Activated T-cell treated with anti-CD3 and anti-CD28 coated beads for 48 hours (primary cell): ENCODE data around the gene POLR3A.
A peak's percentile ranks its signal among the peaks of the same experiment; 100 is the strongest.

Source experiments
- DNase-seq: peaks from one replicate; pipeline ENCODE4 v3.0.0-alpha.2; 2020; ENCODE audit warnings: low read depth

Gene POLR3A

DNA sequence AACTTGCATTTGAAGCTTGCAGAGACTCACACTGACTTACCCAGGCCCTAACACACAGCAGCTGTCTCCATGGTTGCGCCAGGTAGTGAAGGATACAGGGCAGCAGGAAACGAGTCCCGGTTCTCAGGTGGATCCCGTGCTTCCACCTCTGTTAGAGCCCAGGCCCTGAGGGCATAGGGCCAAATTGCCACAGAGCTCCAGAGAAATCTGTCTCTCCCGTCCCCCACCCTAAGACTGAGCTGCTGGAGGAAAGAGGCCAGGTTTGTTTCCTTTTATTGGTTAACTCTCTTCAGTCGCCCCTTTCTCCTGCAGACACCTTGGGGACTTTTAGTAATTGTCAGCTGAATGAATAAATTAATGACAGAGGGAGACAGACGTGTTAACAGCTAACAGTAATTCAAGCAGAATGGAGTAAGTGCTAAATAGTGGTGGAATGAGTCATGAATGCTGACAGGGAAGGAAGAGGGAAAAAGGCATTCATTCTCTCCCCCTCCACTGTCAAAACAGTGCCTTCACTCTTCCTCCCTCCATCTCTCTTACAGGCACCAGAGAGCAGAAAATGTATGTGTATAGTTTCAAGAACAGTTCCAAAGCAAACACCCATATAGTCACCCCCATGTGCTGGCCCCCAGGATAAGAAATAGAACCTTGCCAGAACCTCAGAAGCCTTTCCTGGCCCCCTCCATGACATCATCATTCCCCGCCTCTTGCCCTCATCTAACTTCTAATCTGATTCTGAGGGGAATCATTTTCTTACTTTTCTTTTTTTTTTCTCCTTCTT lies 86.0 kb downstream of the POLR3A start:
- no peak for DNase-seq

DNA sequence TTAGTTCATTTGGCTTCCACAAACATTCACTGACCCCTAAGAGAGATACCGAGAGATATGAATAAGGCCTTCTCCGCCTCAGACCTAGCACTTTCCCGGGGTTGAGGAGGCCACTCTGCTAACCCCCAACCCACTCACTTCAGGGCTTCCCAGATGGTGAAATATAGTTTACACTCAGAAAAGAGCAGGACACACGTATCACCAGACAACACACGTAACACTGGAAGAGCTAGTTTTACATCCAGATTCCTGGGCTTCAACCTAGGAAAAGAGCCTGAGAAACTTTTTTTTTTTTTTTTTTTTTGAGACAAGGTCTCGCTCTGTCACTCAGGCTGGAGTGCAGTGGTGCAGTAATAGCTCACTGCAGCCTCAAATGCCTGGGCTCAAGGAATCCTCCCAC lies 87.5 kb downstream of the POLR3A start:
- no peak for DNase-seq

DNA sequence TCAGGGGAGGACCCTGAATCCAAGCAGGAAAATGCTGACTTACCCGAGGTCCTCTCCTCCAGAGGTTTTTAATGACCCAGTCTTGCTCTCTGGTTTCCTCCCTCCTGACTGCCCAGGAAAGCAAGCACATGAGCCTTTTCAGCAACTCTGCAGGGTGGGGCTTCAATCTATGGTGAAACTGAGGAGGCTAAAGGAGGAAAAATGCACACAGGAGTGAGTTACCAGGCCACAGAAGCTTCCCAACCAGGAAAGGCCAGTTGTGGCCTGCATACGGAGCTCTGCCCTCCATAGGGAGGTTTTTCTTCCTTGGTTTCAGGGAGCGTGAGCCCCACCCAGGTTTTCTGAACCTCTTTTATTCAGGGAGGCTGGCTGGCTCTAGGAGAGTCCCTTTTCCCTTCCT lies 88.7 kb downstream of the POLR3A start:
- no peak for DNase-seq

DNA sequence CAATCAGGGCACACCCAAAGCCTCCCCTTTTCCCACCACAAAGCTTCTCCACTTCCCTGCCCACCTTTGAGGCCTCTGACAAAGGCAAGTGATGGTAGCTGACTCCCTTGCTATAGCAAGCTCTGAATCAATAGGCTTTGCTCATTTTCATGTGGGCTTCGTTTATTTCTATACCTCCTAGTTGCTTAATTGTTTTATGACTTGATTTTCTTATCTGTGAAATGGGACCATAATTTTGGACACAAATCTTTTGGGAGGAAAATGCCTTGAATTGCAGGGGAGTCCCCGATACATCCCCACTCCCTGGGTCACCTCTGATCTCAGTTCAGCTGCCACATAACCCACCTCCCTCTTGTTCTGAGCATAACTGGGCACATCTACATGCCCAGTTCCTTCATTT lies 89.1 kb downstream of the POLR3A start:
- DNase-seq: no peak

DNA sequence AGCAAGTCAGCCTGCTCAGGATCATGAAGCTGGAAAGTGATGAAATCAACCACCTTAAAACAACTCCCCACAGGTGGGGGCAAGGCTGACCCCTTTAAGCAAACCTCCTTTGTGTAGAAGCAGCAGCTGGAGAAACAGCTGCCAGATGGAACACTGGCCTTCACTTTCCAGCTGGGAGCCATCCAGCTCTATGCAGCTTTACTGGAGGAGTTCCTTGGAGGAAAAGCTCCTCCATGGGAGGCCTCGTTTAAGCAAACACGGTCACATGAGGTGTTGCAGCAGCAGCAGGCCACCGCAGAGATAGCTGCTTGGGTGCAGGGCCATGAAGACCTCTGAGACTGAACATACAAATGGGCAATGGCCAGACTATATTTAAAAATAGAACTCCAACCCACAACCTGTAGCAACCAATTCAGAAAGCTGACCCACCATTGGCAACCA lies 89.7 kb downstream of the POLR3A start:
- no peak for DNase-seq

DNA sequence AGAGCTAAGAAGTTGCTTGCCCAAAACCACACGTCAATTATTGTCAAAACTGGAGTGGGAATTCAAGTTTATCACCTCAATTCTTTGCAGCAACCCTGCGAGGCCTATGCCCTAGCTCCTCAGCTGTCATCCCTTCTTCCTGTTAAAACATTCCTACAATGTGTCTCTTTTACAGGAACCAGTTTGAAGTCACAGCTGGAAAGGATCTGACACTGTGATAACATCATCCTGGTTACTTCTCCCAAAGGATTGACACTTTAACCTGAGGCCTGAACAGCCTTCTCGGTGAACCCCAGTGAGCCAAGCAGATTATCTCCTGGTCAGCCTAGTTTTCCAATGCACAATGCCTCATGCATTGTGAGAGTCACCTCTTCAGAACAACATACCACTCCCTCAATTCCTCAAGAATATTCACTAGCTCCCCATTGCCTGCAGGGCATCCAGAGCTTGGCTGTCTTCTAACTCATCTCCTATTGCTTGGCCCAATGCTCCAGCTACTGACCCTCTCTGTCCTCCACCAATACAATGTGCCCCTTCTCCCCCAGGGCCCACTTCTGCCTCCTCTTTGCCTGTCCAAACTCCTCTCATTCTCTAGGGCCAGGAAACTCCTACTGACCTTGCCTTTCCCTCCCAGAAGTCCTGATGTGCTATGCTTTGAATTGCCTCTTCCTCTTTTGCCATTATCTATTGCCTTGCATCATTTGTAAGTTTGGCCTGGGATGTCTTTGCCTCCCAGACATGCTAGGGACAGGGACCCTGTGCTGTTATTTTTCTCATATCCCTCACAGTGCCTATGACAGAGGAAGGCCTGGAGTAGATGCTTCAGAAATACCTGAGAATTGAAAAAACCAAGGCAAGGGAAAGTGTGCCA lies 92.4 kb downstream of the POLR3A start:
- no peak for DNase-seq

DNA sequence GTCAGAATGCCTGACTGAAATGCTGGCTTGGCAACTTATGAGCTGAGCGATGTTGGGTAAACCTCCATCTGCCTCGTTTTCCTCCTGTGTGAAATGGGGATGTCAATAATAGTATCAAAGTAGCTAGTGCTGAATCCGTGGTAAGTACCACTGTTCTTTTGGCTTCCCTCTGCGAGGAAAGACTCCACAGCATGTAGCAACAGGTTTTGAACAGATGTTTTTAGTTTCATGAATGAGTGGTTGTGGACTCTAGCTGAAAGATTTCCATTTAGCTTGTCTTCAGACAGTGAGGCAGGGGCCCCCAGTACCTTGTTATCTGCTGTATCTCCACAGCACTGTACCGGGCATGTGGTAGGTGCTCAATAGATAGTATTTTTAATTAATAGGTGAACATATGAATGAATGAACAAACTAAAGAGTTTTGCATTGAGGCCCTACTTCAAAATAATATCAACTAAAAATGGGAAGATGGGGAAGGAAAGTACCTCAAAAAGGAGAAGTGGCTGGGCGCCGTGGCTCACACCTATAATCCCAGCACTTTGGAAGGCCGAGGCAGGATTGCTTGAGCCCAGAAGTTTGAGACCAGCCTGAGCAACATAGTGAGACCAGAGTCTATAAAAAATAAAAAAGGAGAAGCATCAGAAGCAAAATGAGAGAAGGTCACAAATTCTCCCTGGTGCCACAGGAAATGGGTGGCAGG lies 97.1 kb downstream of the POLR3A start:
- DNase-seq: no peak

DNA sequence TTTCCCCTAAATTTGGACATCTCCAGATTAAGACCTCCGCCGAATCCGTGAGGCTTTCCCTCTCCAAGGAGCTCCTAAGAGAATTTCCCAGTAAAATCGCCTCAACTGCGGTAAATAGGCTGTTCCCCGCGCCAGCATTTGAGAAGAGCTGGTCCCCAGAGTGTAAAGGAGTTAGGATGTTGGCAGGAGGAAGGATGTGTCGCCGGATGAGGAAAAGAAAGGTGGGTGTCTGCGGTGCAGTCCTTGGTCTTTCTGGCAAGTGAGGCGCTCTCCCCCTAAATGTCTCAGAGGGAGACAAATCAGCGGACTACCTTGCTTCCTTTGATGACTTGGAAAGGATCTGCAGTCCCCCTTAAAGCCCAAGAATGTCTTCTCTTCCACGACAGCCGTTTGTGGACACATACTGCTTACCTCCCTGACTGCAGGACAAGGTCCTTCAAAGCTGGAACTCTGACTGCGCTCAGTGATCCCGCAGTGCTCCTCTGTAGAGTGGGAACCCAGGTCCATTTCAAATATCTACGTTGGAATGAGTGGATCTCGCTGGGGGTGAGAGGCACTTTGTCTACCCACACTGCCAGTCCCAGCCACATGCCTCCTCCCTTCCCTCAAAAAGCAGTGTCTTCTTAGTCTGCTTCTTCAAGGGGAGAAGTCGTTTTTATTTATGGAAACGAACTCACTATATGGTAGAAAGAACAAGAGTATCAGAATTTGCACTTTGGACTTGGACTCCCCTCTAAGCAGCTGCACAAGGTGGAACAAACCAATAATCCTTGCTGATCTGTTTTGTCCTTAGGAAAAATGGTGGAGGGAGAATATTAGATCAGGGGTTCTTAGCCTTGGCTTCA lies 101.7 kb downstream of the POLR3A start:
- no peak for DNase-seq

DNA sequence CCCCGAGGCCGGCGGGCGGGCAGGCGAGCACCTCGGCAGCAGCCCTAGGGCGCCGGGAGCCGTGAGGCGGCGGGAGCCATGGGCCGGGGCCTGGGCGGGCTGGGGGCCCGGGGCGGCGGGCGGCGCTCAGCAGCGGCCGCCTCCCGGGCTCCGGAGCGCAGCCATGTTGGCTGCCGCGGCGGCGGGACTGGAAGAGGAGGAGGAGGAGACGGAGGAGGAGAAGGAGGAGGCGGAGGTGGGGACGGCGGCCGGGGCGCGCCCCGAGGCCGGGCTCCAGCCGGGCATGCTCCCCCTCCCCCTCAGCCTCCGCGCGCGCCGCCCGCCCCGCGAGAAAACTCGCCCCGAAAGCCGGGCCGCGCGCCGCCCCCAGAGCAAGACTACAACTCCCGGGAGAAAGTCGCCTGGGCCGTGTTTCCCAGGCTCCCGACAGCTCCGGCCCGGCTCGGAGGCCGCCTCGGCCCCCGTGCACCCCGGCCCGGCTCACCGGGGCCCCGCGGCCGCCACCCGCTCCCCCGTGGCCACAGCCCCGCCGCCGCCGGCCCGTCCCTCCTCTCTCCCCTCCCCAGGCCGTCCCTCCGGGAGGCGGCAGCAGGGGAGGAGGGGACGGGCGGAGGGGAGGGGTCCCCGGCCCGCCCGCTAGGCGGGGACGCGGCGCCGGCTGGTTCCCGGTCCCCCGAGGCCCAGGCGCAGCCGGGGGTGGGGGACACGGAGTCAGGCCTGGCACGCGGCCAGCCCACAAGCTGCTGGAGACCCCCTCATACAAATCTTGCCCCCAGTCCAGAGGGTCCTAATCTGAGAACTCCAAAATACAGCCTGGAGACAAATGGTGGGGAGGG lies 102.5 kb downstream of the POLR3A start, which contains the start of gene DLG5:
Gene DLG5 (minus strand): TSS at position 190 of the 836 bp plus-strand sequence. CDS start 235 bp downstream, outside the sequence.
- DNase-seq: peak; percentile 21

DNA sequence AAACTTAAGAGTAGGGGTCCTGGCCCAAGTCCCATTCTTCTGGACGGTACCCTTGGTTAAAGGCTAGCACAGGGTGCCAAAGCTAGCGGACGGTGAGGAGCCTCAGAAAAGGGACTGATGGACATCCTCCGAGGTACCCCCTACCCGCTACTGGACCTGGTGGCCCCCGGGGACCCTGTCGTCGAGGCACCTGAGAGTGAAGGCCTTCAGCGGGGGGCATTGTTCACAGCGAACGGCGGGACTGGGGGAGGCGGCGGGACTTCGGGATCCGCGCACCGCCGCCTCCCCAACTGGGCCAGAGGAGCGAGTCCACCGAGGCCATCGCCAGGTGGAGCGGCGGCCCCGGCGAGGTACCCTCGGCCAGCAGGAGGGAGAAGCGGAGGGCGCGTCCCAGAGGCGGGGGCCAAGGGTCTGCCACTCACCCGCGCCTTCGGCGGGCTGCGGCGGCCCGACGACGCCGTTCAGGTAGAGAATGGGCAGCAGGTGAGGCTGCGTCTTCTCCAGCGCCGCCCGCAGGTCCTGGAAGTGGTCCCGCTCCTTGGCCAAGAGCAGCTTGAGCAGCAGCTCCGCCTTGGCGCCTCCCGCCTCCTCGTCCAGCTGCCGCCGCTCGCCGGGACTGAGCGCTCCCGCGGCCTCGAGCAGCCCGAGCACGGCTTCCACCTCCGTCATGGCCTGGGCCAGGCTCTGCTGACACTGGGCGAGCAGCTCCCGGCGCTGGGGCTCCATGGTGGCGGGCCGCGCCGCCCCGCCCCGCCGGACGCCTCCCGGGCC lies 103.3 kb downstream of the POLR3A start:
- peak; percentile 29 for DNase-seq

DNA sequence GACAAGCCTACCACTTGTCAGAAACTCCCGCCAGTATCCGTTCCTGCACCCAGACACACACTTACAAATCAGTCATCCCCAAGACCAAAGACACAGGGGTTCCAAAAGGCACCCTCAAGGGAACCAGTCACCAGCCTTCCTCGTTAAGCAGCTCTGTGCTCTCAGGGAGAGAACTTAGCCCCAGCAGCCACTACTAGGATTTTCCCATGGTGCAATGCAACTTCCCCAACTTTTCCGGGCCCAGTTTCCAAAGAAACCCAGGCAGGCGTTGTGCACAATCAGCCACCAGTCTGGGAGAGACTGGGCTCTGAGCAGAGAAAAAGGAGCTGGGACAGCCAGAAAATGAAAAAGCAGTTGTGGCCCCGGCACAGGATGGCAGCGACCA lies 103.9 kb downstream of the POLR3A start:
- no peak for DNase-seq

DNA sequence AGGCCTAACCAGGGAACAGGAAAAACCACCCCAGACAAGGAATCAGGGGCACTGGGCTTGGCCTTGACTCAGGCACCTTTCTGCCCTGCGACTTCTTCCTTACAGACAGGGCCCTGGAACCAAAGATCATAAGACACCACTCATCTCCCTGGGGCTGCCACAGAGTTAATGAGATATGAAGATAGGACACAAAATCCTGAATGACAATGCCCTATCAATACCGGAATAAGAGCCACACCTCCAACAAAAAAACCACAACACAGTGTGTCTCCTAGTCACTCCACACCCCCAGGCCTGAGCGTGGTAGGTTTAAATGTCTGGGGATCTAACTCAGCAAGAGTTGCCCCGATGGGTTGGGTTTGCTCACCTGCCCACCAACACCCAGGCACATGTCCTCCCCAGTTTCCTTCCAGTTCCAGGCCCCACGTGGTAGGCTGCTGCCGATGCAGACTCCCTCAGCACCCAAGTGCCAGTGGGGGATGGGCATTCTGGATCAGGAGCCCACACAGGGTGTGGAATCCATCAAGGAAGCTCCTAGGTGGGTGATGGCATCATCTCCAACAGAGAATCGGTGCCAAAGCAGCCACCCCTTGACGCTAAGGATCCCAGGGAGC lies 106.6 kb downstream of the POLR3A start:
- DNase-seq: no peak

DNA sequence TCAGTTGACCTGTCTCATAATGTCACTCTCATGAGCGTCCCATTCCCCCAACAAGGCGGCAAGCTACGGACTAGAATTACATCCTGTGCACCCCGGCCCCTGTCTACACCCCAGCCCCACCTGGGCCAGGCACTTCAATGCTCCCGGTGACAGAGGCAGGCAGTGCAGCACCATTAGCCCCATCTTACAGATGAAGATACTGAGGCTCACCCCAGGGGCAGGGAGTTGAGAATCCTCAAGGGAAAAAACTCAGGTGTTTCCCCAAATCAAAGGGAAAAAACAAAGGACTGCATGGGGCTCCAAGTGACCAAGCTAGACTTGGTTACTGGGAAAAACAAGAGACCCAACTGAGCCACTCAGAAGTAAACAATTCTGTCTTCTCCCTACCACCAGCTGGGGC lies 107.3 kb downstream of the POLR3A start:
- DNase-seq: no peak

DNA sequence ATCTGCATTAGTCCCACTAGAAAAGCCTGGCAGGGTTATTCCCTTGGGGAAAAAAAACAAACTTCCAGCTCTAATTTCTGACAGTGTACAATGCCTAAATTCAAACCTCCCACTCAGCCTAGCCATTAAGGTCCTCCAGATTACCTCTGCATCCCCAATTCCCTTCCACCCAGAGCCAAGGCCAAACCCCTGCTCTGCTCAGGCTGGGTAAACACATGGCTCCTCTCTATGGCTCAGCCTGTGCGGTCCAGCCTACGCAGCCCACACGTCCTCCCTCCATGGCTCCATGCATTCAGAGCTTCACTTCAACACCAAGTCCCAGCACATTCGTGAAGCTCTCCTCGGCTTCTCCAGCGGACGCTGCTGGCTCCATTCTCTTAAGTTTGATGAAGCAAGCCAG lies 107.9 kb downstream of the POLR3A start:
- DNase-seq: no peak

DNA sequence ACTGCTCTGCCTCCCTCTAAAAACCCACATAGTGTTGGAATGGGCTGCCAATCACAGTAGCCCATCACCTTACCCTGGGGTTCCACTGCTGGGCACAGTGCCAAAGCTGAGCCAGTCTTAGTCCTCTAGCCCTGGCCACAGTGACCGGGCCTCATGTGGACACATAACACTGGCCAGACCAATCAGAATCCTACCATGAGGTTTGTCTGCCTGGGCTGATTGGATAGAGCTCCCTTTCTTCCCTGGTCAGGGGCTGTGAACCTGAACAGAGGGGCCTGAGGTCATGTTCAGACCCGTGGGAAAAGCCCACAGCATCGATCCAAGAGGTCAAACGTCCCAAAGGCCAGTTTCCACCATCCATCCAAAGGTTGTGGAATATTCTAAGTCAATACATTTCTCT lies 108.8 kb downstream of the POLR3A start:
- DNase-seq: no peak

DNA sequence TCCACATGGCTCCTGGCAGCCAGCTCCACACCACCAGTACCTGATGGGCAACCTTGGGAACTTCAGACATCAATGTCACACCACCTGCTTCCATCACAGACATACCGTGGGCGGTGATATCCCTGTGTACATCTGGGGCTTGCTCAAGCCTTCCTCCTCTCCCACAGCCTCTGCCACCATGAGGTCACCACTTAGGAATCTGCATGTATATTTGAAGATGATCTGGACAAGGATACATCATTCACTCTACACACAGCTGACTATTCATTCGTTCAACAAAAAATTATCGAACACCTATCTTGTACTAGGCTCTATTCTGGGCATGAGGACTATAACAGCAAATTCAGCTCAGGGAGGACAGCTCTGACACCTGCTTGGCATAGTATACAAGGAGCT lies 109.6 kb downstream of the POLR3A start:
- DNase-seq: no peak
